ENCODE results near the gene FCHSD2. TPM values are rescaled to one million over a fixed set of nuclear protein-coding genes. Genes with fewer than 3 reads are reported as not detected.

FCHSD2 gene
- total RNA-seq, result 10 to 100 TPM; 22.5 to 55.6 (median 42.7) TPM

GRCh38 chr11:73142128-73142377, at the start of gene FCHSD2:
Gene FCHSD2, minus strand, starts transcription at chr11:73142318. Its CDS starts 441 bp downstream, at chr11:73141877.
- H3K9me3 ChIP-seq, result no peaks in the 10 kb centered on the region
- peaks cover 29 to 47% (median 41%) of the 10 kb centered on the region in 4 donors for H3K4me1 ChIP-seq
- peak within 1 kb of the TSS; percentile 90 to 98 (median 98) for H3K27ac ChIP-seq
- ATAC-seq (ENCODE audit: low FRiP score in 2 of 2), result no peak
- DNase-seq, result no peak
- H3K4me3 ChIP-seq, result peak within 1 kb of the TSS; percentile 79 to 99 (median 83)
- no peaks in the 10 kb centered on the region for H3K27me3 ChIP-seq
- H3K36me3 ChIP-seq, result no peaks in the 10 kb centered on the region
- peak in 1 of 4 donors; percentile 82 for TF ChIP-seq POLR2A (IDR thresholded peaks at IDR 0.05)
- TF ChIP-seq CTCF (IDR thresholded peaks at IDR 0.05), result no peak
- no peak for TF ChIP-seq POLR2AphosphoS5 (IDR thresholded peaks at IDR 0.05)
- 7% methylated on average over 3 of the region's 35 CpGs; no CpG with 5 or more reads in 1 of the 2 donors for WGBS, 2 donors

GRCh38 chr11:73191151-73191550, 49.0 kb upstream of the FCHSD2 start:
- Histone ChIP-seq H3K36me3 (no peaks in the 10 kb centered on the region), H3K27ac (no peak overlapping the region), H3K27me3 (no peaks in the 10 kb centered on the region), H3K4me1 (peaks cover 10 to 19% (median 13%) of the 10 kb centered on the region in 4 donors), H3K4me3 (no peak overlapping the region), H3K9me3 (no peaks in the 10 kb centered on the region)
- DNase-seq, result no peak
- WGBS, 2 donors, result 84 to 93% methylated on average over 3 to 6 of the region's 6 CpGs
- no peak for ATAC-seq (ENCODE audit: low FRiP score in 2 of 2)
- TF ChIP-seq POLR2A (IDR thresholded peaks at IDR 0.05) (no peak), POLR2AphosphoS5 (IDR thresholded peaks at IDR 0.05) (no peak), EP300 (IDR thresholded peaks at IDR 0.05) (no peak), CTCF (IDR thresholded peaks at IDR 0.05) (no peak)

GRCh38 chr11:73190557-73190885, 48.4 kb upstream of the FCHSD2 start:
- ATAC-seq (ENCODE audit: low FRiP score in 2 of 2), result no peak
- H3K4me3 ChIP-seq, result no peak overlapping the region
- H3K9me3 ChIP-seq, result no peaks in the 10 kb centered on the region
- no peaks in the 10 kb centered on the region for H3K27me3 ChIP-seq
- TF ChIP-seq EP300 (IDR thresholded peaks at IDR 0.05) (no peak), POLR2AphosphoS5 (IDR thresholded peaks at IDR 0.05) (no peak), POLR2A (IDR thresholded peaks at IDR 0.05) (no peak), CTCF (IDR thresholded peaks at IDR 0.05) (no peak)
- no peaks in the 10 kb centered on the region for H3K36me3 ChIP-seq
- H3K27ac ChIP-seq, result no peak overlapping the region
- no peak for DNase-seq
- WGBS, 2 donors, result 100% methylated on average over 3 of the region's 3 CpGs
- H3K4me1 ChIP-seq, result peaks cover 14 to 26% (median 19%) of the 10 kb centered on the region in 4 donors

GRCh38 chr11:73189723-73190556, 47.8 kb upstream of the FCHSD2 start:
- no peak overlapping the region for H3K4me3 ChIP-seq
- TF ChIP-seq POLR2A (IDR thresholded peaks at IDR 0.05) (no peak), POLR2AphosphoS5 (IDR thresholded peaks at IDR 0.05) (no peak), EP300 (IDR thresholded peaks at IDR 0.05) (no peak)
- no peaks in the 10 kb centered on the region for H3K9me3 ChIP-seq
- no peaks in the 10 kb centered on the region for H3K27me3 ChIP-seq
- DNase-seq, result no peak
- ATAC-seq (ENCODE audit: low FRiP score in 2 of 2), result no peak
- peak overlapping the region in 1 of 4 donors; percentile 44 for H3K27ac ChIP-seq
- WGBS, 2 donors, result 67 to 88% methylated on average over 4 to 5 of the region's 5 CpGs
- H3K4me1 ChIP-seq, result peaks cover 19 to 32% (median 24%) of the 10 kb centered on the region in 4 donors
- no peaks in the 10 kb centered on the region for H3K36me3 ChIP-seq

GRCh38 chr11:73189315-73189714, 47.2 kb upstream of the FCHSD2 start:
- DNase-seq (peak in 1 of 2 donors; percentile 79), ATAC-seq (ENCODE audit: low FRiP score in 2 of 2) (peak in 1 of 2 donors; percentile 57)
- Histone ChIP-seq H3K27me3 (no peaks in the 10 kb centered on the region), H3K9me3 (no peaks in the 10 kb centered on the region), H3K4me1 (peaks cover 19 to 33% (median 25%) of the 10 kb centered on the region in 4 donors), H3K4me3 (no peak overlapping the region), H3K27ac (peak overlapping the region in 1 of 4 donors; percentile 44), H3K36me3 (no peaks in the 10 kb centered on the region)
- WGBS, 2 donors, result 55 to 56% methylated on average over 8 of the region's 8 CpGs
- TF ChIP-seq POLR2AphosphoS5 (IDR thresholded peaks at IDR 0.05), result no peak
- no peak for TF ChIP-seq POLR2A (IDR thresholded peaks at IDR 0.05)
- TF ChIP-seq EP300 (IDR thresholded peaks at IDR 0.05), result no peak
- TF ChIP-seq CTCF (IDR thresholded peaks at IDR 0.05), result no peak

Measured in upper lobe of left lung (tissue), 6 donors.